HepG2 (cell line): Measurements from ENCODE around the gene ABHD2. TPM values are rescaled to one million over a fixed set of nuclear protein-coding genes. Genes with fewer than 3 reads are reported as not detected.

Experiments used
- ATAC-seq: fragments of 200-7000 bp; cut with Tn5 transposase; 3 replicates; pipeline ENCODE4 v1.9.1; 2020; ENCODE audit warnings: mild to moderate bottlenecking, moderate library complexity
- BruUV-seq: library from RNA; stranded (reverse); fragments of 400-500 nt; replicated peaks from 2 replicates; lab custom pipeline; 2021; lab: Mats Ljungman, UMichigan
- CTCF ChIA-PET: fragments of 300-600 bp; formaldehyde crosslinking; extraction: SDS; loops from one replicate; lab custom pipeline; 2021; ENCODE audit warnings: low total read pairs, inconsistent platforms, low intra/inter-chr PET ratio; lab: Yijun Ruan, JAX
- POLR2A ChIA-PET: fragments of 350-600 bp; sonication (Branson Sonifier 250); formaldehyde crosslinking; loops from one replicate; lab custom pipeline; 2020; ENCODE audit warnings: antibody characterized with exemption, inconsistent platforms; lab: Yijun Ruan, JAX
- DNase-seq: peaks from one replicate; pipeline ENCODE4 v3.0.0-alpha.2; 2015; ENCODE audit warnings: low spot score
- FAIRE-seq: peaks from 3 replicates; lab custom pipeline; 2011; peaks lifted over from hg19 to GRCh38; lab: Jason Lieb, UNC
- H2AFZ ChIP-seq: one replicate; pipeline ENCODE4 v1.6.1; 2011; ENCODE audit warnings: low read length, inconsistent platforms
- H3K27ac ChIP-seq: fragments of 300-600 bp; 3 replicates; pipeline ENCODE4 v1.8.0; 2011; ENCODE audit warnings: mixed run types, mild to moderate bottlenecking, mixed read lengths, low read length, inconsistent platforms; ENCODE audit not compliant: insufficient read depth; ENCODE audit errors: extremely low read length
- H3K27me3 ChIP-seq, 2 experiments: fragments of 200-600 bp in 1 of 2; 2 replicates in 1 of 2; 3 replicates in 1 of 2; pipeline versions ENCODE4 v1.6.0 to v1.8.0; 2011; ENCODE audit warnings: low read length in 2 of 2, mild to moderate bottlenecking in 2 of 2, moderate library complexity in 2 of 2, inconsistent platforms in 1 of 2; ENCODE audit not compliant: insufficient read depth in 2 of 2, control insufficient read depth in 1 of 2
- H3K36me3 ChIP-seq, 2 experiments: fragments of 200-600 bp in 1 of 2; replicated peaks in 1 of 2; 2 replicates in 1 of 2; 3 replicates in 1 of 2; pipeline versions ENCODE4 v1.5.1 to v1.8.0; 2011; ENCODE audit warnings: low read length in 2 of 2, inconsistent platforms in 1 of 2; ENCODE audit not compliant: insufficient read depth in 2 of 2, control insufficient read depth in 1 of 2
- H3K4me1 ChIP-seq: 2 replicates; pipeline ENCODE4 v1.5.1; 2012; ENCODE audit warnings: low read length, inconsistent platforms; ENCODE audit not compliant: insufficient read depth
- H3K4me2 ChIP-seq: 2 replicates; pipeline ENCODE4 v1.6.0; 2011; ENCODE audit warnings: low read depth, low read length, inconsistent platforms
- H3K4me3 ChIP-seq, 3 experiments: fragments of 200-600 bp in 1 of 3; sonication (generic), shearing (Covaris generic) in 1 of 3; replicated peaks in 1 of 3; 2 replicates each; pipeline ENCODE4 v1.5.1; 2011 to 2016; ENCODE audit warnings: low read length in 3 of 3, inconsistent platforms in 2 of 3, low read depth in 2 of 3, mild to moderate bottlenecking in 2 of 3, control low read depth in 1 of 3, mixed read lengths in 1 of 3; ENCODE audit not compliant: insufficient read depth in 1 of 3
- H3K79me2 ChIP-seq: one replicate; pipeline ENCODE4 v1.6.1; 2011; ENCODE audit warnings: low read length, inconsistent platforms; ENCODE audit not compliant: insufficient read depth
- H3K9ac ChIP-seq: 2 replicates; pipeline ENCODE4 v1.6.0; 2011; ENCODE audit warnings: mild to moderate bottlenecking, low read depth, low read length, inconsistent platforms; ENCODE audit not compliant: insufficient read depth
- H3K9me3 ChIP-seq: 2 replicates; pipeline ENCODE4 v1.5.1; 2012; ENCODE audit warnings: mild to moderate bottlenecking, low read length
- H4K20me1 ChIP-seq: 2 replicates; pipeline ENCODE4 v1.6.0; 2011; ENCODE audit warnings: inconsistent platforms, mild to moderate bottlenecking, low read length, moderate library complexity; ENCODE audit not compliant: insufficient read depth
- ATF7 ChIP-seq, 2 experiments: fragments of 450-650 bp in 1 of 2; sonication (generic) in 1 of 2; formaldehyde crosslinking in 1 of 2; IDR thresholded peaks; 2 replicates each; pipeline versions ENCODE4 v1.4.0 to v1.6.1; 2016 to 2020; ENCODE audit warnings: antibody characterized with exemption in 1 of 2, mild to moderate bottlenecking in 1 of 2, missing genetic modification reagents in 1 of 2
- CHD4 ChIP-seq: fragments of 200-600 bp; sonication (generic); IDR thresholded peaks from 2 replicates; pipeline ENCODE4 v1.7.0; 2017; ENCODE audit warnings: mild to moderate bottlenecking, low read length, borderline replicate concordance
- GATAD2A ChIP-seq: IDR thresholded peaks from 2 replicates; pipeline ENCODE4 v1.6.1; 2016
- SNRNP70 ChIP-seq: fragments of 200-400 bp; formaldehyde crosslinking; IDR thresholded peaks from 2 replicates; pipeline ENCODE4 v1.6.1; 2017; ENCODE audit warnings: mild to moderate bottlenecking, low read depth, low read length, moderate library complexity
- SP2 ChIP-seq: sonication (generic); formaldehyde crosslinking; IDR thresholded peaks from 2 replicates; pipeline ENCODE4 v1.5.1; 2020; ENCODE audit warnings: mild to moderate bottlenecking, missing genetic modification reagents
- TBX3 ChIP-seq: fragments of 450-650 bp; IDR thresholded peaks from 2 replicates; pipeline ENCODE4 v1.6.1; 2017; ENCODE audit warnings: antibody characterized with exemption, mild to moderate bottlenecking, inconsistent platforms, borderline replicate concordance
- TP53 ChIP-seq: sonication (generic); formaldehyde crosslinking; conservative IDR thresholded peaks from 2 replicates; pipeline ENCODE4 v1.4.0; 2020; ENCODE audit warnings: missing genetic modification reagents
- ZBTB3 ChIP-seq: sonication (generic); formaldehyde crosslinking; IDR thresholded peaks from 2 replicates; pipeline ENCODE4 v1.4.0; 2020; ENCODE audit warnings: low read depth, mild to moderate bottlenecking, moderate library complexity, missing genetic modification reagents, borderline replicate concordance
- ZFP82 ChIP-seq: sonication (generic); formaldehyde crosslinking; IDR thresholded peaks from 2 replicates; pipeline ENCODE4 v1.5.1; 2020; ENCODE audit warnings: mild to moderate bottlenecking, missing genetic modification reagents, borderline replicate concordance
- ZFP90 ChIP-seq: sonication (generic); formaldehyde crosslinking; IDR thresholded peaks from 2 replicates; pipeline ENCODE4 v1.8.0; 2022; ENCODE audit warnings: missing genetic modification reagents, mild to moderate bottlenecking, inconsistent platforms, borderline replicate concordance
- ZFYVE20 ChIP-seq: sonication (generic); formaldehyde crosslinking; IDR thresholded peaks from 2 replicates; pipeline ENCODE4 v1.8.0; 2023; ENCODE audit warnings: low read depth, mild to moderate bottlenecking, moderate library complexity, missing genetic modification reagents, borderline replicate concordance
- ZKSCAN8 ChIP-seq: IDR thresholded peaks from 2 replicates; pipeline ENCODE4 v1.6.1; 2016; ENCODE audit warnings: borderline replicate concordance, missing genetic modification reagents, missing compliant biosample characterization
- ZMYM2 ChIP-seq: sonication (generic); formaldehyde crosslinking; IDR thresholded peaks from 2 replicates; pipeline ENCODE4 v1.8.0; 2022; ENCODE audit warnings: mild to moderate bottlenecking, missing genetic modification reagents
- ZNF224 ChIP-seq: sonication (generic); formaldehyde crosslinking; IDR thresholded peaks from 2 replicates; pipeline ENCODE4 v1.5.0; 2020; ENCODE audit warnings: mild to moderate bottlenecking, missing genetic modification reagents
- ZNF737 ChIP-seq: sonication (generic); formaldehyde crosslinking; IDR thresholded peaks from 2 replicates; pipeline ENCODE4 v1.5.0; 2020; ENCODE audit warnings: missing genetic modification reagents, mild to moderate bottlenecking, borderline replicate concordance
- WGBS: methylation state at CpG from one replicate; pipeline ENCODE4 v1.1.6; 2017; ENCODE audit warnings: low lambda C conversion rate; 5-methylcytosine and 5-hydroxymethylcytosine counted together
- in situ Hi-C: cut with HindIII; loops from 2 replicates; pipeline ENCODE4 v1.10.0; 2017; ENCODE audit warnings: low pct_unique_long_range_greater_than_20kb; ENCODE audit not compliant: extremely low pct_ligation_motif_present
- intact Hi-C: fragments of 100-400 bp; cut with micrococcal nuclease; formaldehyde crosslinking; loops from one replicate; pipeline ENCODE4 v1.10.0; 2022; ENCODE audit not compliant: unreplicated experiment
- polyA plus RNA-seq, 8 experiments: library from polyadenylated mRNA; depleted of rRNA in 3 of 8; stranded (reverse) in 7 of 8; unstranded in 1 of 8; fragments of >200 nt; fragmentation: Illumina TruSeq in 4 of 8; extraction: Trizol in 4 of 8; gene quantifications; 2 replicates each; pipeline versions ENCODE4 v1.2.1 to v1.2.3, GENCODE V29; 2011 to 2016; ENCODE audit warnings: low read depth in 4 of 8, missing spikeins in 1 of 8, mixed read lengths in 1 of 8; ENCODE audit not compliant: insufficient read depth in 1 of 8
- total RNA-seq, 5 experiments: library from RNA; depleted of rRNA; stranded (reverse); fragments of >200 nt; fragmentation: Illumina TruSeq; extraction: Trizol; gene quantifications; 2 replicates each; pipeline ENCODE4 v1.2.3, GENCODE V29; 2016; ENCODE audit warnings: low read depth in 1 of 5
- TF ChIP-seq, protein P1 (sequence below): sonication (generic); formaldehyde crosslinking; IDR thresholded peaks from 2 replicates; pipeline ENCODE4 v1.8.0; 2022; ENCODE audit warnings: mild to moderate bottlenecking, missing genetic modification reagents, moderate library complexity

Gene ABHD2
- total and polyA plus RNA-seq, 2 of the 13 experiments (the other 11 are each of a cell fraction or from before 2014, with no cell fraction given), result 14.8 to 22.4 TPM

GRCh38 chr15:89150762-89151664 lies 62.8 kb downstream of the ABHD2 start (continued):
- TF ChIP-seq ZBTB3 (no peak), ZFYVE20 (no peak), TBX3 (no peak), GATAD2A (CRISPR knock-in tag) (peak; percentile 74), CHD4 (no peak), TP53 (CRISPR knock-in tag) (no peak), ZNF224 (no peak), SP2 (CRISPR knock-in tag) (no peak)

GRCh38 chr15:89155122-89155521 lies 66.9 kb downstream of the ABHD2 start:
- Histone ChIP-seq H2AFZ (no peak overlapping the region), H3K4me1 (peaks cover 15% of the 10 kb centered on the region), H3K4me2 (no peak overlapping the region), H3K36me3 (peaks cover 19 to 48% of the 10 kb centered on the region in 2 experiments; a peak in 4 of 5 replicates), H4K20me1 (no peaks in the 10 kb centered on the region), H3K9ac (no peak overlapping the region), H3K9me3 (no peaks in the 10 kb centered on the region), H3K27me3 (no peaks in the 10 kb centered on the region), H3K27ac (no peak overlapping the region), H3K4me3 (no peak overlapping the region), H3K79me2 (no peaks in the 10 kb centered on the region)
- FAIRE-seq (no peak), DNase-seq (no peak), ATAC-seq (no peak)
- BruUV-seq, result no TSS peak
- ChIA-PET POLR2A (no interaction called here), CTCF (no interaction called here)
- WGBS, result 99% methylated on average over 10 of the region's 10 CpGs
- no peak for TF ChIP-seq ZKSCAN8 (CRISPR knock-in tag)
- no peak for TF ChIP-seq ZFP82 (CRISPR knock-in tag)
- no peak for TF ChIP-seq ZNF737 (CRISPR knock-in tag)
- no peak for TF ChIP-seq ATF7 (IDR thresholded peaks at IDR 0.05)
- no peak for TF ChIP-seq ATF7 (CRISPR knock-in tag; IDR thresholded peaks at IDR 0.05)
- TF ChIP-seq ZMYM2 (CRISPR knock-in tag), result no peak
- TF ChIP-seq, protein P1, sequence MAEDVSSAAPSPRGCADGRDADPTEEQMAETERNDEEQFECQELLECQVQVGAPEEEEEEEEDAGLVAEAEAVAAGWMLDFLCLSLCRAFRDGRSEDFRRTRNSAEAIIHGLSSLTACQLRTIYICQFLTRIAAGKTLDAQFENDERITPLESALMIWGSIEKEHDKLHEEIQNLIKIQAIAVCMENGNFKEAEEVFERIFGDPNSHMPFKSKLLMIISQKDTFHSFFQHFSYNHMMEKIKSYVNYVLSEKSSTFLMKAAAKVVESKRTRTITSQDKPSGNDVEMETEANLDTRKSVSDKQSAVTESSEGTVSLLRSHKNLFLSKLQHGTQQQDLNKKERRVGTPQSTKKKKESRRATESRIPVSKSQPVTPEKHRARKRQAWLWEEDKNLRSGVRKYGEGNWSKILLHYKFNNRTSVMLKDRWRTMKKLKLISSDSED, result no peak
- no peak for TF ChIP-seq ZFP90 (CRISPR knock-in tag)
- TF ChIP-seq SNRNP70, result no peak
- intact Hi-C loops, result no loop called here
- in situ Hi-C loops, result no loop called here
